Measurements from ENCODE around the gene SRD5A3.

Gene SRD5A3

GRCh38 chr4:55382488-55383003, 36.5 kb downstream of the SRD5A3 start:
- ChIA-PET CTCF (no interaction called here), POLR2A (no interaction called here)
- no peak overlapping the region for H3K27ac ChIP-seq (ENCODE audit: insufficient read depth in 1 of 2, low read depth in 1 of 2, low read length in 2 of 2, poor library complexity in 1 of 2, severe bottlenecking in 2 of 2)
- H3K4me3 ChIP-seq (ENCODE audit: control insufficient read depth in 1 of 7, extremely low read depth in 1 of 7, insufficient read depth in 4 of 7, low read depth in 2 of 7, low read length in 6 of 7) = peak overlapping the region in 1 of 7 experiments; percentile 40
- H3K36me3 ChIP-seq (ENCODE audit: control insufficient read depth in 4 of 4, insufficient read depth in 4 of 4, low read length in 3 of 4) = no peaks in the 10 kb centered on the region
- WGBS (ENCODE audit: insufficient coverage) = 100% methylated on average over 2 of the region's 3 CpGs
- H3K27me3 ChIP-seq (replicated peaks in 2 of 5; ENCODE audit: control insufficient read depth in 4 of 5, insufficient read depth in 5 of 5, low read length in 4 of 5) = no peaks in the 10 kb centered on the region
- no peaks in the 10 kb centered on the region for H3K9me3 ChIP-seq (ENCODE audit: control extremely low read depth in 1 of 5, control insufficient read depth in 4 of 5, insufficient read depth in 2 of 5, low read depth in 1 of 5, low read length in 4 of 5)
- peaks cover 0 to 7% (median 2%) of the 10 kb centered on the region in 4 experiments for H3K4me1 ChIP-seq (ENCODE audit: control extremely low read depth in 1 of 4, control insufficient read depth in 4 of 4, insufficient read depth in 4 of 4, low read length in 3 of 4)
- no peak for DNase-seq

GRCh38 chr4:55385201-55385649, 39.2 kb downstream of the SRD5A3 start:
- H3K27ac ChIP-seq (ENCODE audit: insufficient read depth in 1 of 2, low read depth in 1 of 2, low read length in 2 of 2, poor library complexity in 1 of 2, severe bottlenecking in 2 of 2) = no peak overlapping the region
- no peaks in the 10 kb centered on the region for H3K27me3 ChIP-seq (replicated peaks in 2 of 5; ENCODE audit: control insufficient read depth in 4 of 5, insufficient read depth in 5 of 5, low read length in 4 of 5)
- 92% methylated on average over 2 of the region's 3 CpGs for WGBS (ENCODE audit: insufficient coverage)
- ChIA-PET POLR2A (no interaction called here), CTCF (interaction anchor here (1.1 to 2.4 kb wide), 2 partner anchors 10 to 17 kb away, joined by 3 to 11 read pairs; partner anchors contain the start of gene TMEM165)
- H3K4me1 ChIP-seq (ENCODE audit: control extremely low read depth in 1 of 4, control insufficient read depth in 4 of 4, insufficient read depth in 4 of 4, low read length in 3 of 4) = peaks cover 0 to 7% (median 2%) of the 10 kb centered on the region in 4 experiments
- H3K36me3 ChIP-seq (ENCODE audit: control insufficient read depth in 4 of 4, insufficient read depth in 4 of 4, low read length in 3 of 4) = no peaks in the 10 kb centered on the region
- DNase-seq = no peak
- no peaks in the 10 kb centered on the region for H3K9me3 ChIP-seq (ENCODE audit: control extremely low read depth in 1 of 5, control insufficient read depth in 4 of 5, insufficient read depth in 2 of 5, low read depth in 1 of 5, low read length in 4 of 5)
- no peak overlapping the region for H3K4me3 ChIP-seq (ENCODE audit: control insufficient read depth in 1 of 7, extremely low read depth in 1 of 7, insufficient read depth in 4 of 7, low read depth in 2 of 7, low read length in 6 of 7)

- Histone ChIP-seq H3K4me1 (ENCODE audit: control extremely low read depth in 1 of 4, control insufficient read depth in 4 of 4, insufficient read depth in 4 of 4, low read length in 3 of 4) (peaks cover 0 to 7% (median 2%) of the 10 kb centered on the region in 4 experiments), H3K4me3 (ENCODE audit: control insufficient read depth in 1 of 7, extremely low read depth in 1 of 7, insufficient read depth in 4 of 7, low read depth in 2 of 7, low read length in 6 of 7) (no peak overlapping the region), H3K27me3 (replicated peaks in 2 of 5; ENCODE audit: control insufficient read depth in 4 of 5, insufficient read depth in 5 of 5, low read length in 4 of 5) (no peaks in the 10 kb centered on the region), H3K36me3 (ENCODE audit: control insufficient read depth in 4 of 4, insufficient read depth in 4 of 4, low read length in 3 of 4) (no peaks in the 10 kb centered on the region), H3K9me3 (ENCODE audit: control extremely low read depth in 1 of 5, control insufficient read depth in 4 of 5, insufficient read depth in 2 of 5, low read depth in 1 of 5, low read length in 4 of 5) (no peaks in the 10 kb centered on the region), H3K27ac (ENCODE audit: insufficient read depth in 1 of 2, low read depth in 1 of 2, low read length in 2 of 2, poor library complexity in 1 of 2, severe bottlenecking in 2 of 2) (peak overlapping the region in 1 of 2 experiments; percentile 1)
- DNase-seq = peak in 1 of 3 donors; percentile 17
- CTCF ChIA-PET = interaction anchor here (1.1 to 2.4 kb wide), 5 partner anchors 9 to 73 kb away, joined by 3 to 11 read pairs (median 3); partner anchors contain the start of genes SRD5A3 and TMEM165
- POLR2A ChIA-PET = interaction anchor here (0.9 kb wide), 1 partner anchor 9 kb away, joined by 3 read pairs; the partner anchor contains the start of gene TMEM165
Observed at GRCh38 chr4:55386073-55386472, 40.0 kb downstream of the SRD5A3 start.

GRCh38 chr4:55386840-55387239, 40.8 kb downstream of the SRD5A3 start:
- POLR2A ChIA-PET = interaction anchor here (0.9 kb wide), 1 partner anchor 8 kb away, joined by 3 read pairs; the partner anchor contains the start of gene TMEM165

GRCh38 chr4:55393461-55394320, 47.6 kb downstream of the SRD5A3 start:
- CTCF ChIA-PET = interaction anchor here (1.4 to 2.2 kb wide), 5 partner anchors 16 to 48 kb away, joined by 3 to 13 read pairs (median 5); partner anchors contain the start of gene SRD5A3
- H3K4me3 ChIP-seq (ENCODE audit: control insufficient read depth in 1 of 7, extremely low read depth in 1 of 7, insufficient read depth in 4 of 7, low read depth in 2 of 7, low read length in 6 of 7) = no peak overlapping the region
- DNase-seq = no peak

More at GRCh38 chr4:55386840-55387239, 40.8 kb downstream of the SRD5A3 start:
- Histone ChIP-seq H3K36me3 (ENCODE audit: control insufficient read depth in 4 of 4, insufficient read depth in 4 of 4, low read length in 3 of 4) (no peaks in the 10 kb centered on the region), H3K27me3 (replicated peaks in 2 of 5; ENCODE audit: control insufficient read depth in 4 of 5, insufficient read depth in 5 of 5, low read length in 4 of 5) (no peaks in the 10 kb centered on the region), H3K9me3 (ENCODE audit: control extremely low read depth in 1 of 5, control insufficient read depth in 4 of 5, insufficient read depth in 2 of 5, low read depth in 1 of 5, low read length in 4 of 5) (no peaks in the 10 kb centered on the region), H3K4me1 (ENCODE audit: control extremely low read depth in 1 of 4, control insufficient read depth in 4 of 4, insufficient read depth in 4 of 4, low read length in 3 of 4) (peaks cover 0 to 5% (median 0%) of the 10 kb centered on the region in 4 experiments), H3K27ac (ENCODE audit: insufficient read depth in 1 of 2, low read depth in 1 of 2, low read length in 2 of 2, poor library complexity in 1 of 2, severe bottlenecking in 2 of 2) (peak overlapping the region in 1 of 2 experiments; percentile 8), H3K4me3 (ENCODE audit: control insufficient read depth in 1 of 7, extremely low read depth in 1 of 7, insufficient read depth in 4 of 7, low read depth in 2 of 7, low read length in 6 of 7) (no peak overlapping the region)
- CTCF ChIA-PET = interaction anchor here (1.1 to 2.4 kb wide), 5 partner anchors 8 to 74 kb away, joined by 3 to 11 read pairs (median 3); partner anchors contain the start of genes SRD5A3 and TMEM165
- WGBS (ENCODE audit: insufficient coverage) = no CpG with 5 or more reads among the region's 2 CpGs
- peak in 2 of 3 donors; percentile 63 to 78 for DNase-seq

GRCh38 chr4:55395218-55395528, 49.1 kb downstream of the SRD5A3 start:
- ChIA-PET POLR2A (interaction anchor here (0.7 to 0.9 kb wide), 2 partner anchors 9 to 21 kb away, joined by 3 to 4 read pairs; no protein-coding TSS in a partner anchor), CTCF (interaction anchor here (0.6 to 2.3 kb wide), 8 partner anchors 9 to 50 kb away, joined by 3 to 13 read pairs (median 5); partner anchors contain the start of gene SRD5A3)
- 0% methylated on average over 4 of the region's 4 CpGs for WGBS (ENCODE audit: insufficient coverage)
- H3K36me3 ChIP-seq (ENCODE audit: control insufficient read depth in 4 of 4, insufficient read depth in 4 of 4, low read length in 3 of 4) = peaks cover 0 to 17% (median 3%) of the 10 kb centered on the region in 4 experiments
- no peak for DNase-seq
- peak overlapping the region; percentile 68 to 89 for H3K27ac ChIP-seq (ENCODE audit: insufficient read depth in 1 of 2, low read depth in 1 of 2, low read length in 2 of 2, poor library complexity in 1 of 2, severe bottlenecking in 2 of 2)
- no peaks in the 10 kb centered on the region for H3K27me3 ChIP-seq (replicated peaks in 2 of 5; ENCODE audit: control insufficient read depth in 4 of 5, insufficient read depth in 5 of 5, low read length in 4 of 5)
- peaks cover 27 to 40% (median 30%) of the 10 kb centered on the region in 4 experiments for H3K4me1 ChIP-seq (ENCODE audit: control extremely low read depth in 1 of 4, control insufficient read depth in 4 of 4, insufficient read depth in 4 of 4, low read length in 3 of 4)
- no peaks in the 10 kb centered on the region for H3K9me3 ChIP-seq (ENCODE audit: control extremely low read depth in 1 of 5, control insufficient read depth in 4 of 5, insufficient read depth in 2 of 5, low read depth in 1 of 5, low read length in 4 of 5)
- H3K4me3 ChIP-seq (ENCODE audit: control insufficient read depth in 1 of 7, extremely low read depth in 1 of 7, insufficient read depth in 4 of 7, low read depth in 2 of 7, low read length in 6 of 7) = peak overlapping the region; percentile 88 to 99 (median 94)

More at GRCh38 chr4:55393461-55394320, 47.6 kb downstream of the SRD5A3 start:
- POLR2A ChIA-PET = interaction anchor here (0.6 kb wide), 1 partner anchor 1844 kb away, joined by 3 read pairs; no protein-coding TSS in a partner anchor
- Histone ChIP-seq H3K9me3 (ENCODE audit: control extremely low read depth in 1 of 5, control insufficient read depth in 4 of 5, insufficient read depth in 2 of 5, low read depth in 1 of 5, low read length in 4 of 5) (no peaks in the 10 kb centered on the region), H3K27ac (ENCODE audit: insufficient read depth in 1 of 2, low read depth in 1 of 2, low read length in 2 of 2, poor library complexity in 1 of 2, severe bottlenecking in 2 of 2) (no peak overlapping the region), H3K27me3 (replicated peaks in 2 of 5; ENCODE audit: control insufficient read depth in 4 of 5, insufficient read depth in 5 of 5, low read length in 4 of 5) (no peaks in the 10 kb centered on the region), H3K4me1 (ENCODE audit: control extremely low read depth in 1 of 4, control insufficient read depth in 4 of 4, insufficient read depth in 4 of 4, low read length in 3 of 4) (peaks cover 24 to 31% (median 24%) of the 10 kb centered on the region in 4 experiments), H3K36me3 (ENCODE audit: control insufficient read depth in 4 of 4, insufficient read depth in 4 of 4, low read length in 3 of 4) (peaks cover 0 to 9% (median 0%) of the 10 kb centered on the region in 4 experiments)
- 100% methylated on average over 2 of the region's 4 CpGs for WGBS (ENCODE audit: insufficient coverage)

Data from common myeloid progenitor, CD34-positive (primary cell).